AG04450 (cell line): ENCODE measurements around the gene MAGOH. TPM values are rescaled to one million over a fixed set of nuclear protein-coding genes. Genes with fewer than 3 reads are reported as not detected.

ENCODE experiments used
- CTCF ChIA-PET: fragments of 300-600, 350-600 bp; formaldehyde crosslinking; extraction: SDS; loops from one replicate; lab custom pipeline; 2022; ENCODE audit warnings: antibody characterized with exemption, inconsistent platforms; lab: Charles Lee
- POLR2A ChIA-PET: fragments of 350-600 bp; formaldehyde crosslinking; extraction: SDS; loops from one replicate; lab custom pipeline; 2021; ENCODE audit warnings: antibody characterized with exemption, inconsistent platforms; lab: Yijun Ruan, JAX
- DNase-seq: peaks from one replicate; pipeline ENCODE4 v3.0.0-alpha.2; 2011; ENCODE audit warnings: low read depth, low spot score
- H3K27ac ChIP-seq: one replicate; pipeline ENCODE4 v1.5.1; 2012; ENCODE audit warnings: low read depth, low read length, control low read depth
- H3K27me3 ChIP-seq: one replicate; pipeline ENCODE4 v1.6.0; 2012; ENCODE audit warnings: low read length; ENCODE audit not compliant: control insufficient read depth, insufficient read depth
- H3K4me3 ChIP-seq: 2 replicates; pipeline ENCODE4 v1.5.1; 2011; ENCODE audit warnings: mild to moderate bottlenecking, low read depth, low read length, control low read depth
- H3K9me3 ChIP-seq: 2 replicates; pipeline ENCODE4 v1.5.1; 2012; ENCODE audit warnings: low read length; ENCODE audit not compliant: control insufficient read depth, insufficient read depth
- polyA plus RNA-seq: library from polyadenylated mRNA; depleted of rRNA; stranded (reverse); fragments of >200 nt; gene quantifications from 2 replicates; pipeline ENCODE4 v1.2.3, GENCODE V29; 2011
- TF ChIP-seq, protein P1 (sequence below): IDR thresholded peaks from 2 replicates; pipeline ENCODE4 v1.5.1; 2011; ENCODE audit warnings: low read depth, low read length, control low read depth, inconsistent platforms

MAGOH gene
- polyA plus RNA-seq, 1 experiment, result 37.6 TPM

DNA sequence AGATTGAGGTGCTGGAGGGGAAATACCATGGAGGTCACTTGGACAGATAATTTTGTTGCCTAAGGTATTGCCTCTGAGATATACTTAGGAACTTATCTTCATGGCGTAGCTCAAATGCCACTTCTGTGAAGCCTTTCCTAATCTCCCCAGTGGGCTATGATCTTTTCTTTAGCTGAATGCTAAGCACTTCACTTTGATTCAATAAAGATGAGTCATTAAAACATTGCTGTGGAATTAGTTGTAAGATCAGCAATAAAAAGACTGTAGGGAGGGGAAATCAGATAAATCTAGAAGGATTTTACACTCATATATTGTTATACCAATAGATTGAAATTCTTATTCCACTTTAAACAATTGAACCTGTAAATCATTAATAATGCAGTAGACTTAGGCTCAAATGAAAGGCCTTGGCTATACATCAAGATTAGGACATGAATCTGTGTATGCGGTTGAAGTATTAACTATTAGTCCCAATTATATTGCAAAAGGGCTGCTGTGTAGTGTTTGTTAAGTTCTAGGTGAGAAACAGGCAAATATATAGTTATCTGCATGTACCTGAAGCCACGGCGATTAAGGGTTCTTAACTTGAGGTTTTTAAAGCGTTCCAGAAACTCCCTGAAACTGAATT, 19.2 kb upstream of the MAGOH start:
- Histone ChIP-seq H3K4me3 (no peak overlapping the region), H3K27ac (no peak overlapping the region), H3K27me3 (no peaks in the 10 kb centered on the region), H3K9me3 (no peaks in the 10 kb centered on the region)
- no peak for DNase-seq
- CTCF ChIA-PET, result interaction anchor here (0.8 to 1.2 kb wide), 2 partner anchors 21 to 136 kb away, joined by 3 to 4 read pairs; no protein-coding TSS in a partner anchor
- POLR2A ChIA-PET, result no interaction called here
- TF ChIP-seq, protein P1, sequence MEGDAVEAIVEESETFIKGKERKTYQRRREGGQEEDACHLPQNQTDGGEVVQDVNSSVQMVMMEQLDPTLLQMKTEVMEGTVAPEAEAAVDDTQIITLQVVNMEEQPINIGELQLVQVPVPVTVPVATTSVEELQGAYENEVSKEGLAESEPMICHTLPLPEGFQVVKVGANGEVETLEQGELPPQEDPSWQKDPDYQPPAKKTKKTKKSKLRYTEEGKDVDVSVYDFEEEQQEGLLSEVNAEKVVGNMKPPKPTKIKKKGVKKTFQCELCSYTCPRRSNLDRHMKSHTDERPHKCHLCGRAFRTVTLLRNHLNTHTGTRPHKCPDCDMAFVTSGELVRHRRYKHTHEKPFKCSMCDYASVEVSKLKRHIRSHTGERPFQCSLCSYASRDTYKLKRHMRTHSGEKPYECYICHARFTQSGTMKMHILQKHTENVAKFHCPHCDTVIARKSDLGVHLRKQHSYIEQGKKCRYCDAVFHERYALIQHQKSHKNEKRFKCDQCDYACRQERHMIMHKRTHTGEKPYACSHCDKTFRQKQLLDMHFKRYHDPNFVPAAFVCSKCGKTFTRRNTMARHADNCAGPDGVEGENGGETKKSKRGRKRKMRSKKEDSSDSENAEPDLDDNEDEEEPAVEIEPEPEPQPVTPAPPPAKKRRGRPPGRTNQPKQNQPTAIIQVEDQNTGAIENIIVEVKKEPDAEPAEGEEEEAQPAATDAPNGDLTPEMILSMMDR, result no peak

DNA sequence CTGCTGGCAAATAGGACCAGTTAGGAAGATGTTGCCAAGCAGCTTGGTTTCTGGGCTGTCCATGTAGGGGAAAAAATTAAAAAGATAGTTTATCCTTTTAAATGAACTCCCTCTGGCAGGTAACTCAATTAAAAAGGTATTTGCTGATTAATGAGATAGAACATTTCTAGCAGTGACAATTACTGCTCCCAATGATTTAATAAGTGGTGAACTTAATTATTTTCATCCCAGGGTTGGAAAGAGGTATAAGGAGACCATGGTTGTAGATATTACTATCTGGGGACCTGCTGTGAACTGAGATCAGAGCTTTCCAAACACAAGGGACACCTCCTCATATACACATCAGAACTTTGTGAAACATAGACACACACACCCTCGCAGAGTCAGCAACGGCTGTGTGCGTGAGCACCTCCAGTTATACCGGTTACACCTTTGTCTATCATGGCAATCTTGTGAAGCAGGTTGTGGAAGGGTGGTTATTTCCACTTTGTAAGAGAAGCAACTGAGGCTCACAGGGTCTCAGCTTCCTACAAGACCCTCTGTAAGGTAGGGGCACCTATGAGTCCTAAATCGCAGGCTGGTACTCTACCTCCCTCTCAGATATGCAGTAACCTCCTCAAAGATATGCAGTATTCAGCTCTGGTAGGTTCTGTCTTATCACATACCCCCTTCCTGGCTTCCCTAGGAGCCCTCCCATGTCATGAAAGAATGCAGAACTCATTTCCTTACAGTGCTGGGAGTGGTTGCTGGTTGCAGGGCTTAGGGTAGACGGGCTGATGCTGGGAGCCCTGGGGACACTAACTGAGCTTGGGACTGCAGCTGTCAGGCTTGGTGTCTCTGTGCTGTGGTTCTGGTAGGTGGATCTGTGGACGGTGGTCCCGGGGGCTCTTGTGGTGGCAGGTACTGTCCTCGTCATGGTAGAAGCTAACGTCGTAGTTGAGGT, 18.5 kb upstream of the MAGOH start:
- no peak for DNase-seq
- ChIA-PET CTCF (interaction anchor here (0.8 to 1.2 kb wide), 2 partner anchors 21 to 137 kb away, joined by 3 to 4 read pairs; no protein-coding TSS in a partner anchor), POLR2A (no interaction called here)
- Histone ChIP-seq H3K27ac (no peak overlapping the region), H3K4me3 (no peak overlapping the region), H3K27me3 (no peaks in the 10 kb centered on the region), H3K9me3 (no peaks in the 10 kb centered on the region)
- TF ChIP-seq, protein P1, result no peak

DNA sequence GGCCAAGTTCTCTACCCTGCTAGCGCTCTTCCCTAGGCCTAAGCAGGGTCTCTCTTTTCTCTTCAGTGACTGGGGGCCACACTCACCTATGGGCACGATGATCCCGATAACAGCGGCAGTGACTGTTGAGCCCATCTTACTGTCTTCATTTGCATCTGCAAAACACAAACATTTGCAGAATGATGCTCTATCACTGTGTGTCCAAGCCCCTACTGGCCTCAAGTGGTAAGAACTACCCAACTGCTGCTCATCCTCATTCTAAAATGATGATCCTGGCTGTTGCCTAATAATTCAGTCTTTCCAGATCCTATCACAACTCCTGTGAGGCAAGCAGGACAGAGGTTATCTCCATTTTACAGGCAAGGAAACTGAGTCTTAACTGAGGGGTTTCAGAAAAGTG, 16.7 kb upstream of the MAGOH start:
- TF ChIP-seq, protein P1, result 0 out of 2 replicates have a peak, but pooled peaks have one; percentile 23
- Histone ChIP-seq H3K4me3 (no peak overlapping the region), H3K9me3 (no peaks in the 10 kb centered on the region), H3K27me3 (no peaks in the 10 kb centered on the region), H3K27ac (no peak overlapping the region)
- CTCF ChIA-PET, result no interaction called here
- POLR2A ChIA-PET, result no interaction called here
- no peak for DNase-seq

DNA sequence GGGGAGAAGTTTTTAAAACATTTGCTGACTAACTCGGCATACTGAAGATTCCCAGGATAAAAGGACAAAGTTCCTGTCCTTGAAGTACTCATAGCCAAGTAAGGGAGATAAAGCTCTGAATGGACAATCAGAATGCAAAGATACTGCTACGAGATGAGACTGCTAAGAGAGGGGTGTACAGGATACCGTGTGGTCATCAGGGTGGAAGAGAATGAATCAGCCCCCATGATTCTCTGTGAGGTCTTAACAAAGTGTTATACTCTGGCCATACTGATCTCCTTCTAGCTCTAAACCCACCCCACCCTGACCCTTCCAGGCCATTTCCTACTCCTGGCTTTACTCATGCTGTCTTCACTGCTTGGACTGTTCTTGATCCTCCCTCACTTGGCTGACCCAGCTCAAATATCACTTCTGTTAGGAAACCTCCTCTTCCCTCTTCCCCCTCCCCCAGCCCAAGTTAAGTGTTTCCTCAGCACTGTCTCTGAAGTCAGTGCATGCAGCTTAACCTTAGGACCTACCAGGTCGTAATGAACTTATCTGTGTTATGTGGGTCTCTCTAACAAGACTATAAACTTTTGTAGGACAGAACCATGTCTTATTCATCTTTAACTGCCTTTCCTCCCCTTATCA, 15.8 kb upstream of the MAGOH start:
- Histone ChIP-seq H3K27ac (peak overlapping the region; percentile 63), H3K9me3 (no peaks in the 10 kb centered on the region), H3K27me3 (no peaks in the 10 kb centered on the region), H3K4me3 (no peak overlapping the region)
- ChIA-PET CTCF (interaction anchor here (0.7 kb wide), 1 partner anchor 138 kb away, joined by 3 read pairs; no protein-coding TSS in a partner anchor), POLR2A (no interaction called here)
- TF ChIP-seq, protein P1, result no peak
- DNase-seq, result peak; percentile 6
